ENCODE results near the gene C1GALT1.
"Not testable (repeated sequence)": the region's sequence is repeated elsewhere in the genome, so short reads cannot be mapped to it uniquely, and the experiment has no call there.

The C1GALT1 gene

DNA sequence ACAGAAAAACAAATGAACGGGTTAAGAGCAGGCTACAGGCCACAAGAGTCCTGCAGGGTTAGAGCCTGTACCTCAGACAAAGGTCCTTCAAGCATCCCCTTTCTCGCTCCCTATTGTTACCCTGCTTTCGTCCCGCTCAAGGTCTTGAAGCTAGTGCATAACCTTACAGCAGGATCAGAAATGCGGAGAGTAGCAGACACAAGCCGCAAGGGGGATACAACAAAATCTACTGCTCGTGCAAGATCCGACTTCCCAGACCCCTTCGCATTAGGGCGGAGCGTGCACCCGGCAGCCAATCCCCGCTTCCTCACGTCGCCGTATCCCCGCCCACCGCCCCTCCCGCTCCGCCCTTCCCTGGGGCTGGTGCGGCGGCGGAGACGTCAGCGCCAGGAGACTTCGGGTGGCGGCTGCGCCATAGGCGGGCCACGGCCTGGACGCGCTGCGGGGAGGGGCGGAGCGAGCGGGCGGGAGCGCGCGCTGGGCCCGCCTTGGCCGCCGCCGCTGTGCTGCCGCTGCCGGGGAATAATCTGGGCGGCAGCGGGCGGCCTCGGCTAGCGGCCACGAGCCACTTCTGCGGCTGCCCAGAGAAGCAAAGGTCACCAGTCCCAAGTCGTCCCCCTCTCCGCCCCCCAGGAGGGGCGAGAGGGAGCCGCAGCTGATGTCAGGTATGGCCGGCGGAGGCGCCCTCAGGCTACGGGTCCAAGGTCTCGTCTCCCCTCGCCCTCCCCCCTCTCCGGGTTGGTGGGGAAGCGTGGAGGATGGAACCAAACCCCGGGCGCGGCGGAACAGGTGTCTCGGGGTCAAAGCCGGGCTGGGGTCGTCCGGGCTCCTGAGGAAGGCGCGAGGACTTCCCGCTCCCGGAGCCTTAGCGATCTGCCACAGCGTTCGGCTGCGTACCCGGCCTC lies at the start of gene C1GALT1:
C1GALT1 (plus strand) TSS at position 389 of the 905 bp plus-strand sequence. CDS start 51,776 bp downstream, outside the sequence.
- DNase-seq: peak; percentile 97

DNA sequence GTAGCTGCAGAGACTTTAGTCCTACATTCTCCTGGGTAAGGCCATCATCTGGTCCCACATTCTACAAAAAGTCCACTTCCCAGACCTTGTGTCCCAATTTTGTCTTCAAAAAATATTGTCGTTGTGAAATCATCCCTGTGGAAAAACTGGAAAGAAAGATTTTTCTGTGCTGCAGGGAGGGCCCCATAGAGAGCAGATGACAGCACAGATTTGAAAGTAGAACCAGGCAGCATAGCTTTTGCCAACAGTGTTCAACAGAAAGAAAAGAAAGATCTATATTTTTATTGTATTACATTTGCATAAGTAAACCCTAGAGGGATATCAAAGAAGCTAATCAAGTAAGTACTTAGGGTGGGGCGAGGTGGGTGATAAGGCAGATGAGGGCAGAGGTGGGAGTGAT lies 48.3 kb upstream of the C1GALT1 start:
- no peak for DNase-seq

DNA sequence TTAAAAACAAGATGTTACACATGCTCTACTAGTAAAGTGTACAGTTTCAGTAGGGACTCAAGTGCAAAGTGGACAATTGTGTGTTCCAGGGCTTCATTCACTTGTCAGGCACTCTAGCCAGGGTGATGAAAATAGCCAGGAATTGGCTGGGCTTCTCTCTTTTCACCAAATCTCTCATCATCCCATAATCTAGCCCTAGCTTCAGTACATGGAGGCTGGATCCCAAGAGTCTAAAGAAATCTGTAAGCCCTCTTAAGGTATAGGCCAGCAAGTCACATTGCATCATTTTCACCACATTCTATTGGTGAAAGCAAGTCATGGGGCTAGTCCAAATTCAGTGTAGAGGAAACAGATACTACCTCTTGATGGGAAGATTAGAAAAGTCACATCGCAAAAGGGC lies 47.3 kb upstream of the C1GALT1 start:
- no peak for DNase-seq

DNA sequence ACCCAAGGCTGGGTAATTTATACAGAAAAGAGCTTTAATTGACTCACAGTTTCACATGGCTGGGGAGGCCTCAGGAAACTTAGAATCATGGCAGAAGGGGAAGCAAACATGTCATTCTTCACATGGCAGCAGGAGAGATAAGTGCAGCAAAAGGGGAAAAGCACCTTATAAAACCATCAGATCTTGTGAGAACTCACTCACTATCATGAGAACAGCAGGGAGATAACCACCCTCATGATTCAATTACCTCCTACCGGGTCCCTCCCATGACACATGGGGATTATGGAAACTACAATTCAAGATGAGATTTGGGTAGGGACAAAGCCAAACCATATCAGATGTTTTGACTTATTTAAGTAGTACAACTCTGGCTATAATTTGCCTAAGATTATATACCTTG lies 46.4 kb upstream of the C1GALT1 start:
- not testable (repeated sequence) for DNase-seq

DNA sequence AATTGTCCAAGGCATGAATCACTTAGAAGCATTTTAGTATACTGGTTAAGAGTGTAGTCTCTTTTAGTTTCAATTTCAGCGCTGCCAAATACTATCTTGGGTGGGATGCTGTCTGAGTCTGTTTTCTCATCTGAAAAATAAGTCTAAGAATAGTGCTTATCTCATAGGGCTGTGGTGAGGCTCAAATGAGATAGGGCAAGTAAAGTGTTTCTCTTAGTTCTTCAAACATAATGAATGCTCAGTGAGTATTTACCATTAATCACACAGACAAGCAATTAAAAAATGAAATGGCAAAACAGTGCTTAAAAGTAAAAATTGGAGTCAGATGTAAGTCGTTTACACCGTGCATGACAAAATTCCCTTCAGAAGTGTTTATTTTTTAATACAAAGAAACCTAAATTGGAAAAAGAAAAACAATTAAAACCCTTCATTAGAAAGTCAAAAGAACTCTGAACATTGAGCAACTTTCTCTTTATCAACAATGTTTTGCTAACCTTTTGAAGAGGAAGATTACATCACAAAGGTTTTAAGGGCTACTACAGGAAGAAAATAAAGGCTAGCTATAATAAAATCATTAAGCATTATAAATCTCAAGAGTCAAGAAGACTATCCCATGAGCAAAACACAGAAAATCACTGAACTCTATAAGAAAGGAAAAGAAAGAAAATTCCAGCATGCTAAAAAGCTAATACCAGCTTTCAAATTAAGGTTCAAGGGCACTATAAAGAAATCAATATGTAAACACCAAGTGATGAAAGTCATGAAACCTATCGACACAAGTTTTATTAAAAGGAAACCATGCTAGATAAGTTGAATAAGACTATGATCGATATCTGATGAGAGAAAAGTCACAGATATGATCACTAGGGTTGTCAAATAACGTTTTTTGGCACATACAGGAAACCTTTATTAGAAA lies 45.6 kb upstream of the C1GALT1 start:
- DNase-seq: no peak

DNA sequence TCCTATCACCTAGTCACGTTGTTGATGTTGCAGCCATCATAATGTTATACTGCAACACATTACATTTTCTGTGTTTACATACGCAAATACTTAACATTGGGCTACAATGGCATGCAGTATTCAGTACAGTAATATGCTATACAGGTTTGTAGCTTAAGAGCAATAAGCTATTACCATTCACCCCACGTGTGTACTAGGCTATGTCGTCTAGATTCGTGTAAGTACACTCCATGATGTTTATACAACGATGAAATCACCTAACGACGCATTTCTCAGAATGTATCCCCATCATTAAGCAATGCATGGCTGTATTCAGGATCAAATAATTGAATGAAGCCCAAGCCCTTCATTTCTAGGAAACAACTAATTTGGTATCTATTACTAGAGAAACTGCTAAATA lies 43.4 kb upstream of the C1GALT1 start:
- DNase-seq: no peak

DNA sequence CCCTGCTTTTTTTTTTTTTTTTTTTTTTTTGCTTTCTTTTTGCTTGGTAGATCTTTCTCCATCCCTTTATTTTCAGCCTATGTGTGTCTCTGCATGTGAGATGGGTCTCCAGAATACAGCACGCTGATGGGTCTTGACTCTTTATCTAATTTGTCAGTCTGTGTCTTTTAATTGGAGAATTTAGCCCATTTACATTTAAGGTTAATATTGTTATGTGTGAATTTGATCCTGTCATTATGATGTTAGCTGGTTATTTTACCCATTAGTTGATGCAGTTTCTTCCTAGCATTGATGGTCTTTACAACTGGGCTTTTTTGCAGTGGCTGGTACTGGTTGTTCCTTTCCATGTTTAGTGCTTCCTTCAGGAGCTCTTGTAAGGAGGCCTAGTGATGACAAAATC lies 38.9 kb upstream of the C1GALT1 start:
- not testable (repeated sequence) for DNase-seq

DNA sequence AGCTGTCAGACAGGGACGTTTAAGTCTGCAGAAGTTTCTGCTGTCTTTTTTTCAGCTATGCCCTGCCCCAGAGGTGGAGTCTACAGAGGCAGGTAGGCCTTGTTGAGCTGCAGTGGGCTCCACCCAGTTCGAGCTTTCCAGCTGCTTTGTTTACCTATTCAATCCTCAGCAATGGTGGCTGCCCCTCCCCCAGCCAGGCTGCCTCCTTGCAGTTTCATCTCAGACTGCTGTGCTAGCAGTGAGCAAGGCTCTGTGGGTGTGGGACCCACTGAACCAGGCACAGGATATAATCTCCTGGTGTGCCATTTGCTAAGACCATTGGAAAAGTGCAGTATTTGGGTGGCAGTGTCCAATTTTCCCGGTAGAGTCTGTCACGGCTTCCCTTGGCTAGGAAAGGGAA lies 37.2 kb upstream of the C1GALT1 start:
- not testable (repeated sequence) for DNase-seq

DNA sequence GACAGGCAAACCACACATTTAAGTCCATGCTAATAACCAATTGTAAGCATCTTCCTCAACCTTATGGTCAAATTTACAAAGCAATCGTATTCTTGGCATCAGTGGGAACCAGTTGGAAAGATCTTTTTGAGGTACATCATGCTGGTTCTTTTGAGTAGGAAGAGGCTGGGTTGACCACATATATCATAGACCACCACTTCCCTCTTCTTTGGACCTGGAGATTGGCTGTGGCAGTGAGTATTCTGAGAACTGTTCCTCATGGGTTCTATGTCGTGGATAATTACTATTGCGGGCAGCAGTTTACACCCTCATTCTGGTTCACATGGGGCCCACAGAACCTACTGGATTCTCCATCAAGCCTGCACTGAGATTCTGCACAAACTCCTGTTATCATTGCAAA lies 35.5 kb upstream of the C1GALT1 start:
- DNase-seq: no peak

DNA sequence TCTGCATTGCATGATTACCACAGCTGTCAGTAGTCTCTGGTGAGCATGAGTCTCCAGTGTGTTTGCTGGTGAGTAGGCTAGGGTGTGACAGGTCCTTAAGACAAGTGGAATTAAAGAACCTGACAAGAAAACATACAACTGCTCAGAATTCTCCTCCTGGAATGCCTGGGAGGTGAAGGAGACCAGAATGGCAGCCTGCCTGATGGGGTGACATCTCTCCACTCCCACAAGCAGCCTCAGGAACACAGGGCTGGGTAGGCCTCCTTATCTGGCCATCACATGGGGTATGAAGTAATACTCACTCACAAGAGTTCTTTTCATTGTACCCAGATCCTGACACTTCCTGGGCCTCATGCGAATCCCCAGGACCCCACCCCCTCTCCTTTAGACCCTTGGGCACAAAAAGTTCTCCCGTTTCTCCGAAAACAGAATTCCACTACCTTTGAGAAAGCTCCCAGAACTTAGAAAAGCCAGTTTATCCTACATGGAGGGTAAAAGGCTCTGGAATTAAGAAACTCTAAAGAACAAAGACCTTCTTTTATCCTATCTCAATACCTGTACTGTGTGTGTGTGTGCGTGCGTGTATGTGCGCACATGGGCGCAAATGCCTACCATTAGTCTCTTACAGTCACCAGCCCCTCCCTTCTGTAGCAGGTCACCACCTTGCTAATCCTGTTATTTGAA lies 33.4 kb upstream of the C1GALT1 start:
- DNase-seq: no peak

DNA sequence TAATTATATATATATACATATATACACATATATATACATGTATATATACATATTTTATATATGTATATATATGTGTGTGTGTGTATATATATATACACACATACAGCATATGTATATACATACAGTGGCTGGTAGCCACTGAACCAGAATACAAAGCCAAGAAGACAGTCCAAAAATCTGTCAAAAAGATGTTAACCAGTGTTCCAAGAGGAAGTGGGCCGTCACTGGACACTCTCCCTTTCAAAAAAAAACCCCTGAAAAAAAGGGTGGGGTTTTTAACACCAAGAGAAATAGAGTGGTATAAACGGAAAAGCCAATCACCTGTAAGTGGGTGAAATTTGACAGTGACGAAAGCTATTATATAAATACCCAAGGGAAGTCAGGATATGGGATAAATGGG lies 31.1 kb upstream of the C1GALT1 start:
- DNase-seq: no peak

DNA sequence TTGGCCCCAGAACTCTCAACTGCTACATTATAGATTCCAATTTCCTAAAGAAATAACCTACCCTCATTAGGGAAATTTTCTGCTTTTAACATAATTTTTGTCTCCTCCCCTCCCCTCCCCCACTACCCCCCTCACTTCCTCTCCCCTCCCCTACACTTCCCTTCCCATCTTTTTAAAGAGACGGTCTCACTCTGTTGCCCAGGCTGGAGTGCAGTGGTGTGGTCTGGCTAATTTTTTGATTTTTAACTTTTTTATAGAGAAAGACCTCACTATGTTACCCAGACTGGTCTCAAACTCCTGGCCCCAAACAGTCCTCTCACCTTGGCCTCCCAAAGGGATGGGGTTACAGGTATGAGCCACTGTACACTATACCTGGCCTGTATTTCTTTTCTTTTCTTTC lies 30.5 kb upstream of the C1GALT1 start:
- no peak for DNase-seq

DNA sequence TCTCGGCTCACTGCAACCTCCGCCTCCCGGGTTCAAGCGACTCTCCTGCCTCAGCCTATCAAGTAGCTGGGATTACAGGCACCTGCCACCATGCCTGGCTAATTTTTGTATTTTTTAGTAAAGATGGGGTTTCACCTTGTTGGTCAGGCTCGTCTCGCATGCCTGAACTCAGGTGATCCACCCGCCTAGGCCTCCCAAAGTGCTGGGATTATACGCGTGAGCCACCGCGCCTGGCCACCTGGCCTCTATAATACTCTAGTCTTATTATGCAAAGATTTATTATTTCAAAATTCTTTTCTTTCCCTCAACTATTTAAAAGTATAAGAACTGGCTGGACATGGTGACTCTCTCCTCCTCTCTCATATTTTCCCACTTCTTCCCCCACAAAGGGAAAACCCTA lies 30.0 kb upstream of the C1GALT1 start:
- no peak for DNase-seq

DNA sequence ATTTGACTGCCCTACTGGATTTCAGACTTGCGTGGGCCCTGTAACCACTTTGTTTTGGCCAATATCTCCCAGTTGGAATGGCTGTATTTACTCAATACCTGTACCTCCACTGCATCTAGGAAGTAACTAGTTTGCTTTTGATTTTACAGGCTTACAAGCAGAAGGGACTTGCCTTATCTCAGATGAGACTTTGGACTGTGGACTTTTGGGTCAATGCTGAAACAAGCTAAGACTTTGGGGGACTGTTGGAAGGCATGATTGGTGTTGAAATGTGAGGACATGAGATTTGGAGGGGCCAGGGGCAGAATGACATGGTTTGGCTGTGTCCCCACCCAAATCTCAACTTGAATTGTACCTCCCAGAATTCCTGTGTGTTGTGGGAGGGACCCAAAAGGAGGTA lies 28.0 kb upstream of the C1GALT1 start:
- not testable (repeated sequence) for DNase-seq

DNA sequence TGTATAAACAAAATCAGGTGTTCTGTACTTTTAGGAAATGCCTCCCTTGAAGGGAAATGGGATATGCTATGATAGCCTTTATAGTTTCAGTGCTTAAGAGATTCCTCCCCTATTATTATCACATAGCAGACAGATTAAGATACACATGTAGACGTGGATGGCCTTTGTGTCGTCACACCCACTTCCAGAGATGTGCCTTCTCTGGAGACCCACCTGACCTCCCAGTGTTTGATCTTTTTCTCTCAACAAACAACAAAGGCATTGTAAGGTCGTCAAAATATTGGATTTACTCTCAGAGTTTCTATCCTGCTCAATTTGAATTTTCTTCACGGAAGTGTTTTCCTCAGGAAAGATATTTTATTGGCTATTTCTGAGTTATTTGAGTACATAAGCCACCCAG lies 25.7 kb upstream of the C1GALT1 start:
- no peak for DNase-seq

DNA sequence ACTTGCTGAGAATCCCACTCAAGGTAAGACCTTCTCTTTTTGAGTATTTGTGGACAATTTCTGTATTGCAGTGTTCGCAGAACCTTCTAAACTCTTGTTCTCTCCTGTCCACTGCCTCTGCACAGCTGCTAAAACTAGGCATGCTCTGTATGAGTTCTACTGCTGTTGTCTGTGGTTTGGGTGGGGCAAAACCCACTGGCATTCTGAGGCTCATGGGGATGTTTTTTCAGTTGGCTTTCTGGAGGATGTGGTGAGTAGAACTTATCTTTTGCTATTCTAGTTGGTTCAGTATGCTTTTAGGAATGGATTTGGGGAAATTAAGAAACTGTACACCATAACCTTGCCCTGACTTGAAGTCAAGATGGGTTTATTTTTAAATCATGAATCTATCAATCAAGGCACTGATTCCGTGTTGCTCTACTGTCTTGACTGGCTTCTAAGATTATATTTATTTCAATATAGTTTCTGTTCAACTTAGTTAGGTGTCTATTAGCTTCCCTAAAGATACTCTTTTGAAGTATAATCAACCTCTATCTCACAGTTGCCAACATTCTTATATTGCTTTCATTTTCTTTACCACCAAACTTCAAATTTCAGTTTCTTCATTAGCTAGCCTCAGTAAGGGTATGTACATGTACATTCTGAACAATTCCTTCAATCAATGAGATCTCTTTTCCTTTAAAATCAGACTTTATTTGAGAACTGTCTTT lies 25.0 kb upstream of the C1GALT1 start:
- DNase-seq: no peak

DNA sequence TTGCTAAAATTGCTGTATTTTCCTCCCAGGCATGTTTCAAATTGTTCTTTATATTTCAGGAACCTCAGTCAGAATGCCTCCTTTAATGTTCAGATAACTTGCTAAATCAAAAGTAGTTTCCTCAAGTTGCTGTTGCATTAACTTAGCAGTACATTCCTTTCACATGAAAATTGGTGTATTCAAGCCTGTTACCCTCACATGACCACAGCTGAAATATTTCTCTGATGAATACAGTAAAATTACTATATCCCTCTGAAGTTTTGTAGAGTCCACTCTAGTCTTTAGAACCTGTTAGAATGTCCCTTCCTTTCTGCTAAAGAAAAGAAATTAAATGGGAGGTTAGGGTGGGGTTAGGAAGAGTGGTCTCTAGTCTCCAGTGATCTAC lies 24.5 kb upstream of the C1GALT1 start:
- DNase-seq: no peak

DNA sequence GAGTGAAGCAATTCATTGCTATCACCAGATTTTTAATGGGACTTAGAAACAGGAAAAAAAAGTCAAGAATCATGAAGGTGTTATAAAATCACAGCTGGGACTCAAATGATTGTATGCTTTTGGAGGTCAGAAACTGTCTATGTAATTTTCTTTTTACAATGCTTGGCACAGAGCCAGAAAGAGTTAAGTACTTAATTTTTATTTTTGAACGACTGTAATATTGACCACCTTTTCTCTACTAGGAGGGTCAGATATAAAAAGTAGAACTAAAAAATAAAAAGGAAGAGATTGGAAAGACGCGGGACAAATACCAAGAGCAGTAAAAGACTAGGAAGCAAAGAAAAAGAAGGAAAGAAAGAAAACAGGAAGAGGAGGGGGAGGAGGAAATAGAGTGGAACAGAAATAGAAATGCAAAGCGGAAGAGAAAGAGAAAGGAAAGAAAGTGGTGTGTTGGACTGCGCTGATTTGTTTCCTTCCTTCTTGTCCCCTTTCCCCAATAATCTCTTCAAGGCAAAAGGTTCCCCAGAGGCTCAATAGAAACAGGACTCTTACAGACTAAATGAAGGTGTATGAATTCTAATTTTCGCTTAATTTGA lies 23.2 kb upstream of the C1GALT1 start:
- DNase-seq: no peak

DNA sequence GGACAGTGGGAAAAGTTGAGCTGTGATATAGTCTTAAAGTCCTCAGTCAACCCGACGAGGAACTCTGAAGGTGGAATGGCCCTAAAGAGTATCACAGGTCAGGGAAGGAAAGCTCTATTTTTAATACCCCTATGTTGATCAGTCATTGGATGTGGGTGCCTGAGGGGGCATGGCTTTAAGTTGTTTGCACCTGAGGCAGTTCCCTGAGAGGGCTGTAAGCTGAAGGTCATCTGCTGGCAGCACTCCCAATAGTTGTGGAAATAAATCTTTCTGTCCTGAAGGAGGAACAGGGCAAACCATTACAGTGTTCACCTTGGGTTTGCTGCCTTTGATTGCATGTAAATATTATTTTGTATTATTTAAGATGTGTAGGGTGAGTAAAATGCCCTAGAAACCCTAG lies 17.8 kb upstream of the C1GALT1 start:
- no peak for DNase-seq

DNA sequence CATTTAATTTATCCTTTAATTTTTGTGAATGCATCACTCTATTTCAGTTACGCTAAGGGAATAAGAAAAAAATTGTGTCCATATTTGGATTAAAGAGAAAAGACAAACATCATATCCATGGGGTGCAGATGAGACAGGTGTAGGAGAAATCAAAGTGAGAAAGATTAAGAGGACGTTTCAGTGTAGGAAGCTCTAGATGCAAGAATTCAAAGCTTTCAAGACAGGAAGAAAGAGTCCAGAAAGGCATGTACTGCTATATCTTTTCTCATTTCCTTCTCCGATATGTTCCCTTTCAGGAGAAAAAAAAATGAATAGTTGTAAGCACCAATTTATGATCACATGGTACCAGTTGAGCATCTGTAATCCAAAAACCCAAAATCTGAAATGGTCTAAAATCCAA lies 17.0 kb upstream of the C1GALT1 start:
- no peak for DNase-seq

DNA sequence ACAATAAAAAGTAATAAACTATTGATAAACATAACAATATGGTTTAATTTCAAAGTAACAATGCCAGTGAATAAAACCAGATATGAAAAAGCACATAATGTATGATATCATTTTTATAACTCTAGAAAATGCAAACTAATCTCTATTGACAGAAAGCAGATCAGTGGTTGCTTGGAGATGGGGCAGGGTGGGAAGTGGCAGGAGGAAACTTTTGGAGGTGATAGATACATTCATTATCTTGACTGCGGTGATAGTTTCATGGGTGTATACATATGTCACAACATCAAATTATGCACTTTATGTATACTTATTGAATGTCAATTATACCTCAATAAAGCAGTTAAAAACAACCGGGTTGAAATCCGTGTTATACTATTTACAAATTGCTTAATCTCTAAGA lies 16.0 kb upstream of the C1GALT1 start:
- no peak for DNase-seq

DNA sequence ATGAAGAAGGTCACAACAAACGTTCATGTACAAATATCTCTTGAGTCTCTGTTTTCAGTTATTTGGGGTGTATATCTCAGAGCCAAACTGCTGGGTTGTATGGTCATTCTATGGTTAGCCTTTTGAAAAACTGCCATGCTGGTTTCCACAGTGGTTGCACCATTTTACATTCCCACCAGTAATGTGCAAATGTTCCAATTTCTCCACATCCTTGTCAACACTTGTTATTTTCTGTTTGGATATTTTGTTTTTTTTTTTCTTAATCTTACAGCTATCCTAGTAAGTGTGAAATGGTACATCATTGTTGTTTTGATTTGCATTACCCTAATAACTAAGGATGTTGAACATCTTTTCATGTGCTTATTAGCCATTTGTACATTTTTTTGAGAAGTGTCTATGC lies 13.0 kb upstream of the C1GALT1 start:
- no peak for DNase-seq

Data from NCI-H1092 (cell line).